Activated CD4-positive, alpha-beta T cell treated with anti-CD3 and anti-CD28 coated beads, Interleukin-2, amount 10 ng/mL, durations not matched to agents 7 days and 5 days (primary cell): ENCODE data around the gene ZNF106. TPM values are rescaled to one million over a fixed set of nuclear protein-coding genes. Genes with fewer than 3 reads are reported as not detected.
A peak's percentile ranks its signal among the peaks of the same experiment; 100 is the strongest.

Experiments used
- CTCF ChIA-PET: fragments of 350-600 bp; sonication (Branson Sonifier 250); formaldehyde crosslinking; loops from one replicate; lab custom pipeline; 2021; ENCODE audit warnings: antibody characterized with exemption; lab: Charles Lee
- POLR2A ChIA-PET: fragments of 350-600 bp; sonication (Branson Sonifier 250); formaldehyde crosslinking; loops from one replicate; lab custom pipeline; 2021; ENCODE audit warnings: antibody characterized with exemption; lab: Charles Lee
- DNase-seq: peaks from one replicate; pipeline ENCODE4 v3.0.0-alpha.2; 2020
- H3K27ac Mint-ChIP-seq: one replicate; pipeline ENCODE4 v1.8.0; 2021; ENCODE audit warnings: mild to moderate bottlenecking, moderate library complexity, mixed read lengths
- H3K27me3 Mint-ChIP-seq: one replicate; pipeline ENCODE4 v1.8.0; 2021; ENCODE audit warnings: mixed read lengths
- H3K36me3 Mint-ChIP-seq: one replicate; pipeline ENCODE4 v1.8.0; 2021; ENCODE audit warnings: low read depth, mixed read lengths
- H3K4me1 Mint-ChIP-seq: one replicate; pipeline ENCODE4 v1.8.0; 2021; ENCODE audit warnings: mixed read lengths
- H3K4me3 Mint-ChIP-seq: one replicate; pipeline ENCODE4 v1.8.0; 2021; ENCODE audit warnings: mild to moderate bottlenecking, moderate library complexity, mixed read lengths
- H3K9me3 Mint-ChIP-seq: one replicate; pipeline ENCODE4 v1.8.0; 2021; ENCODE audit warnings: mixed read lengths
- total RNA-seq, 2 experiments: library from RNA; stranded (reverse); gene quantifications; one replicate each; pipeline ENCODE4 v1.2.3, GENCODE V29; 2021

Gene ZNF106
- total RNA-seq: 10 to 100 TPM; 45.8 to 56.0 TPM

GRCh38 chr15:42490671-42491538 lies at the start of gene ZNF106:
TSS of gene ZNF106 (minus strand) at chr15:42491141. CDS start at chr15:42472289, 18,852 bp downstream.
- H3K4me1 Mint-ChIP-seq: peaks cover 52% of the 10 kb centered on the region
- peak; percentile 90 for DNase-seq
- peak within 1 kb of the TSS; percentile 99 for H3K27ac Mint-ChIP-seq
- H3K4me3 Mint-ChIP-seq: peak within 1 kb of the TSS; percentile 91
- peaks cover 7% of the 10 kb centered on the region for H3K36me3 Mint-ChIP-seq
- no peaks in the 10 kb centered on the region for H3K27me3 Mint-ChIP-seq
- POLR2A ChIA-PET: interaction anchor here (0.6 kb wide), 1 partner anchor 20 kb away, joined by 5 read pairs; no protein-coding TSS in a partner anchor
- no peaks in the 10 kb centered on the region for H3K9me3 Mint-ChIP-seq
- CTCF ChIA-PET: no interaction called here

GRCh38 chr15:42533246-42533645 lies 42.3 kb upstream of the ZNF106 start:
- Mint-ChIP-seq H3K27ac (no peak overlapping the region), H3K27me3 (no peaks in the 10 kb centered on the region), H3K36me3 (peaks cover 46% of the 10 kb centered on the region), H3K9me3 (no peaks in the 10 kb centered on the region), H3K4me3 (no peak overlapping the region), H3K4me1 (peaks cover 17% of the 10 kb centered on the region)
- POLR2A ChIA-PET: no interaction called here
- no peak for DNase-seq
- CTCF ChIA-PET: no interaction called here

- Mint-ChIP-seq H3K9me3 (no peaks in the 10 kb centered on the region), H3K27me3 (no peaks in the 10 kb centered on the region), H3K27ac (no peak overlapping the region), H3K4me3 (no peak overlapping the region), H3K4me1 (peaks cover 17% of the 10 kb centered on the region), H3K36me3 (peaks cover 36% of the 10 kb centered on the region)
- CTCF ChIA-PET: no interaction called here
- POLR2A ChIA-PET: interaction anchor here (1.3 kb wide), 1 partner anchor 18 kb away, joined by 3 read pairs; no protein-coding TSS in a partner anchor
- DNase-seq: no peak
Measured at GRCh38 chr15:42528970-42529369, 38.0 kb upstream of the ZNF106 start.

GRCh38 chr15:42523331-42523730 lies 32.4 kb upstream of the ZNF106 start:
- H3K9me3 Mint-ChIP-seq: no peaks in the 10 kb centered on the region
- H3K27ac Mint-ChIP-seq: no peak overlapping the region
- peaks cover 13% of the 10 kb centered on the region for H3K36me3 Mint-ChIP-seq
- ChIA-PET POLR2A (no interaction called here), CTCF (interaction anchor here (1.0 kb wide), 1 partner anchor 10 kb away, joined by 3 read pairs; no protein-coding TSS in a partner anchor)
- no peaks in the 10 kb centered on the region for H3K27me3 Mint-ChIP-seq
- H3K4me1 Mint-ChIP-seq: no peaks in the 10 kb centered on the region
- DNase-seq: no peak
- no peak overlapping the region for H3K4me3 Mint-ChIP-seq

- no peaks in the 10 kb centered on the region for H3K27me3 Mint-ChIP-seq
- no peak overlapping the region for H3K27ac Mint-ChIP-seq
- H3K4me1 Mint-ChIP-seq: no peaks in the 10 kb centered on the region
- no peak for DNase-seq
- ChIA-PET POLR2A (interaction anchor here (0.7 kb wide), 1 partner anchor 20 kb away, joined by 5 read pairs; the partner anchor contains the start of gene ZNF106), CTCF (interaction anchor here (0.9 kb wide), 1 partner anchor 68 kb away, joined by 3 read pairs; no protein-coding TSS in a partner anchor)
- no peaks in the 10 kb centered on the region for H3K9me3 Mint-ChIP-seq
- H3K36me3 Mint-ChIP-seq: peaks cover 29% of the 10 kb centered on the region
- no peak overlapping the region for H3K4me3 Mint-ChIP-seq
Measured at GRCh38 chr15:42511007-42511391, 20.1 kb upstream of the ZNF106 start.

- no peaks in the 10 kb centered on the region for H3K4me1 Mint-ChIP-seq
- H3K4me3 Mint-ChIP-seq: no peak overlapping the region
- no peaks in the 10 kb centered on the region for H3K27me3 Mint-ChIP-seq
- no peak overlapping the region for H3K27ac Mint-ChIP-seq
- peaks cover 24% of the 10 kb centered on the region for H3K36me3 Mint-ChIP-seq
- ChIA-PET POLR2A (interaction anchor here (0.7 kb wide), 1 partner anchor 19 kb away, joined by 5 read pairs; the partner anchor contains the start of gene ZNF106), CTCF (interaction anchor here (0.9 kb wide), 1 partner anchor 69 kb away, joined by 3 read pairs; no protein-coding TSS in a partner anchor)
- no peak for DNase-seq
- H3K9me3 Mint-ChIP-seq: no peaks in the 10 kb centered on the region
Measured at GRCh38 chr15:42510258-42511006, 19.5 kb upstream of the ZNF106 start.

GRCh38 chr15:42508263-42508690 lies 17.3 kb upstream of the ZNF106 start:
- Mint-ChIP-seq H3K36me3 (peaks cover 17% of the 10 kb centered on the region), H3K4me3 (no peak overlapping the region), H3K27ac (no peak overlapping the region), H3K27me3 (no peaks in the 10 kb centered on the region), H3K9me3 (no peaks in the 10 kb centered on the region), H3K4me1 (peaks cover 2% of the 10 kb centered on the region)
- CTCF ChIA-PET: interaction anchor here (1.4 kb wide), 1 partner anchor 13 kb away, joined by 5 read pairs; the partner anchor contains the start of gene SNAP23
- no peak for DNase-seq
- POLR2A ChIA-PET: no interaction called here

GRCh38 chr15:42507514-42507913 lies 16.6 kb upstream of the ZNF106 start:
- no peak overlapping the region for H3K27ac Mint-ChIP-seq
- no peaks in the 10 kb centered on the region for H3K9me3 Mint-ChIP-seq
- CTCF ChIA-PET: interaction anchor here (1.4 kb wide), 1 partner anchor 12 kb away, joined by 5 read pairs; the partner anchor contains the start of gene SNAP23

GRCh38 chr15:42504631-42505030 lies 13.7 kb upstream of the ZNF106 start:
- H3K9me3 Mint-ChIP-seq: no peaks in the 10 kb centered on the region

More at GRCh38 chr15:42507514-42507913, 16.6 kb upstream of the ZNF106 start:
- no peak for DNase-seq
- Mint-ChIP-seq H3K27me3 (no peaks in the 10 kb centered on the region), H3K36me3 (peaks cover 11% of the 10 kb centered on the region), H3K4me1 (peaks cover 2% of the 10 kb centered on the region), H3K4me3 (no peak overlapping the region)
- POLR2A ChIA-PET: interaction anchor here (0.6 kb wide), 1 partner anchor 234 kb away, joined by 3 read pairs; the partner anchor contains the start of gene TMEM87A

GRCh38 chr15:42503825-42504224 lies 12.9 kb upstream of the ZNF106 start:
- peaks cover 10% of the 10 kb centered on the region for H3K4me1 Mint-ChIP-seq
- no peak for DNase-seq
- H3K9me3 Mint-ChIP-seq: no peaks in the 10 kb centered on the region
- H3K27me3 Mint-ChIP-seq: no peaks in the 10 kb centered on the region
- ChIA-PET CTCF (interaction anchor here (0.5 to 0.7 kb wide), 3 partner anchors 36 to 166 kb away, joined by 4 to 5 read pairs (median 4); no protein-coding TSS in a partner anchor), POLR2A (no interaction called here)
- no peak overlapping the region for H3K27ac Mint-ChIP-seq
- H3K36me3 Mint-ChIP-seq: peaks cover 4% of the 10 kb centered on the region
- no peak overlapping the region for H3K4me3 Mint-ChIP-seq

More at GRCh38 chr15:42504631-42505030, 13.7 kb upstream of the ZNF106 start:
- Mint-ChIP-seq H3K27me3 (no peaks in the 10 kb centered on the region), H3K4me3 (no peak overlapping the region), H3K4me1 (peaks cover 4% of the 10 kb centered on the region), H3K36me3 (peaks cover 5% of the 10 kb centered on the region), H3K27ac (no peak overlapping the region)
- ChIA-PET CTCF (interaction anchor here (0.6 to 1.7 kb wide), 5 partner anchors 10 to 1120 kb away, joined by 3 to 6 read pairs (median 3); partner anchors contain the start of gene SNAP23), POLR2A (interaction anchor here (0.6 kb wide), 1 partner anchor 54 kb away, joined by 3 read pairs; no protein-coding TSS in a partner anchor)
- DNase-seq: no peak

GRCh38 chr15:42502477-42502876 lies 11.5 kb upstream of the ZNF106 start:
- Mint-ChIP-seq H3K36me3 (peaks cover 3% of the 10 kb centered on the region), H3K4me1 (peaks cover 22% of the 10 kb centered on the region), H3K27me3 (no peaks in the 10 kb centered on the region), H3K9me3 (no peaks in the 10 kb centered on the region), H3K4me3 (no peak overlapping the region), H3K27ac (no peak overlapping the region)
- no peak for DNase-seq
- ChIA-PET POLR2A (no interaction called here), CTCF (interaction anchor here (0.7 kb wide), 1 partner anchor 64 kb away, joined by 3 read pairs; no protein-coding TSS in a partner anchor)
